NT2/D1 (cell line): ENCODE results near the gene COQ3.

Experiments
- SUZ12 ChIP-seq: IDR thresholded peaks from 2 replicates; pipeline ENCODE4 v1.6.1; 2011; ENCODE audit not compliant: insufficient read length, insufficient read depth; ENCODE audit errors: extremely low read depth
- YY1 ChIP-seq: IDR thresholded peaks from 2 replicates; pipeline ENCODE4 v1.6.1; 2011; ENCODE audit not compliant: insufficient read length, insufficient read depth
- ZNF274 ChIP-seq: IDR thresholded peaks from 2 replicates; pipeline ENCODE4 v1.6.1; 2011; ENCODE audit warnings: mild to moderate bottlenecking, low read depth, low read length

- no peak for TF ChIP-seq YY1
- no peak for TF ChIP-seq SUZ12
- TF ChIP-seq ZNF274: no peak
Measured at GRCh38 chr6:99338188-99338587, 55.8 kb downstream of the COQ3 start.
